Neural cell (in vitro differentiated cells): Measurements from ENCODE around the gene SMC2. TPM values are rescaled to one million over a fixed set of nuclear protein-coding genes. Genes with fewer than 3 reads are reported as not detected.

ENCODE experiments used
- H2AFZ ChIP-seq: fragments of 200-600, 300-800 bp; sonication (generic), shearing (Covaris generic); 2 replicates; pipeline ENCODE4 v1.6.0; 2014; ENCODE audit warnings: low read depth, mild to moderate bottlenecking, antibody characterized with exemption, low read length, moderate library complexity
- H3F3A ChIP-seq: fragments of 200-600 bp; shearing (Covaris generic); 2 replicates; pipeline ENCODE4 v1.6.1; 2016; ENCODE audit warnings: mild to moderate bottlenecking, moderate library complexity, mixed read lengths, antibody characterized with exemption, low read length; ENCODE audit not compliant: insufficient read depth, poor library complexity, severe bottlenecking
- H3K27ac ChIP-seq: fragments of 200-600, 300-800 bp; sonication (generic), shearing (Covaris generic); 2 replicates; pipeline ENCODE4 v1.5.1; 2014; ENCODE audit warnings: mild to moderate bottlenecking, low read length, moderate library complexity
- H3K27me3 ChIP-seq: fragments of 300-800, 200-600 bp; sonication (generic), shearing (Covaris generic); 2 replicates; pipeline ENCODE4 v1.6.0; 2014; ENCODE audit warnings: mild to moderate bottlenecking, low read depth, low read length, moderate library complexity; ENCODE audit not compliant: insufficient read depth
- H3K36me3 ChIP-seq: fragments of 300-800, 200-600 bp; sonication (generic), shearing (Covaris generic); 2 replicates; pipeline ENCODE4 v1.5.1; 2014; ENCODE audit warnings: mild to moderate bottlenecking, antibody characterized with exemption, low read length, moderate library complexity; ENCODE audit not compliant: insufficient read depth
- H3K4me2 ChIP-seq: fragments of 300-800, 200-600 bp; sonication (generic), shearing (Covaris generic); 2 replicates; pipeline ENCODE4 v1.6.0; 2014; ENCODE audit warnings: mild to moderate bottlenecking, low read length
- H3K4me3 ChIP-seq: fragments of 300-800, 200-600 bp; sonication (generic), shearing (Covaris generic); 2 replicates; pipeline ENCODE4 v1.5.1; 2014; ENCODE audit warnings: mild to moderate bottlenecking, low read length, moderate library complexity
- H3K79me2 ChIP-seq: fragments of 200-600 bp; shearing (Covaris generic); replicated peaks from 2 replicates; pipeline ENCODE4 v1.6.0; 2014; ENCODE audit warnings: mild to moderate bottlenecking, low read length, moderate library complexity; ENCODE audit not compliant: insufficient read depth
- H3K9ac ChIP-seq: fragments of 300-800, 200-600 bp; sonication (generic), shearing (Covaris generic); 2 replicates; pipeline ENCODE4 v1.6.1; 2016; ENCODE audit warnings: mild to moderate bottlenecking, low read length, mixed read lengths
- H3K9me2 ChIP-seq: fragments of 200-600 bp; shearing (Covaris generic); 2 replicates; pipeline ENCODE4 v1.6.1; 2016; ENCODE audit warnings: mild to moderate bottlenecking, low read length, mixed read lengths; ENCODE audit not compliant: insufficient read depth
- H3K9me3 ChIP-seq: fragments of 200-600, 300-800 bp; sonication (generic), shearing (Covaris generic); 2 replicates; pipeline ENCODE4 v1.6.1; 2016; ENCODE audit warnings: mild to moderate bottlenecking, mixed run types, low read length, moderate library complexity, mixed read lengths
- H4K20me1 ChIP-seq: fragments of 200-600 bp; shearing (Covaris generic); 2 replicates; pipeline ENCODE4 v1.6.1; 2016; ENCODE audit warnings: mild to moderate bottlenecking, mixed run types; ENCODE audit not compliant: insufficient read depth
- EP300 ChIP-seq: fragments of 450-650 bp; conservative IDR thresholded peaks from 2 replicates; pipeline ENCODE4 v1.6.1; 2014; ENCODE audit warnings: antibody characterized with exemption, mild to moderate bottlenecking, moderate library complexity; ENCODE audit not compliant: poor library complexity, severe bottlenecking
- EZH2 ChIP-seq: fragments of 200-600, 300-800 bp; shearing (Covaris generic), sonication (generic); IDR thresholded peaks from 2 replicates; pipeline ENCODE4 v1.6.1; 2014; ENCODE audit warnings: antibody characterized with exemption, low read length, borderline replicate concordance, mild to moderate bottlenecking; ENCODE audit not compliant: insufficient read depth, poor library complexity, severe bottlenecking
- MXI1 ChIP-seq: fragments of 450-650 bp; conservative IDR thresholded peaks from 2 replicates; pipeline ENCODE4 v1.6.1; 2014; ENCODE audit warnings: antibody characterized with exemption, mild to moderate bottlenecking; ENCODE audit not compliant: poor library complexity, severe bottlenecking
- POLR2AphosphoS5 ChIP-seq: IDR thresholded peaks from 2 replicates; pipeline ENCODE4 v1.6.1; 2012
- SMC3 ChIP-seq: fragments of 450-650 bp; conservative IDR thresholded peaks from 2 replicates; pipeline ENCODE4 v1.6.1; 2014; ENCODE audit warnings: antibody characterized with exemption, mild to moderate bottlenecking, moderate library complexity; ENCODE audit not compliant: poor library complexity
- polyA plus RNA-seq: library from polyadenylated mRNA; depleted of rRNA; stranded (reverse); fragments of >200 nt; gene quantifications from 2 replicates; pipeline ENCODE4 v1.2.3, GENCODE V29; 2014
- TF ChIP-seq, protein P1 (sequence below): IDR thresholded peaks from 2 replicates; pipeline ENCODE4 v1.6.1; 2012; ENCODE audit warnings: borderline replicate concordance
- TF ChIP-seq, protein P2 (sequence below): fragments of 450-650 bp; IDR thresholded peaks from 2 replicates; pipeline ENCODE4 v1.5.1; 2014; ENCODE audit warnings: antibody characterized with exemption, mild to moderate bottlenecking, moderate library complexity; ENCODE audit not compliant: poor library complexity, severe bottlenecking

SMC2 gene
- polyA plus RNA-seq, 1 donor from 2014 or later = 3.6 TPM

- Histone ChIP-seq H4K20me1 (no peaks in the 10 kb centered on the region), H3K36me3 (no peaks in the 10 kb centered on the region), H3K9me2 (no peaks in the 10 kb centered on the region), H3K9me3 (no peaks in the 10 kb centered on the region), H2AFZ (no peak overlapping the region), H3K9ac (no peak overlapping the region), H3K4me3 (no peak overlapping the region), H3K79me2 (no peaks in the 10 kb centered on the region), H3F3A (no peaks in the 10 kb centered on the region), H3K27ac (no peak overlapping the region), H3K4me2 (no peak overlapping the region), H3K27me3 (no peaks in the 10 kb centered on the region)
- no peak for TF ChIP-seq SMC3
- TF ChIP-seq, protein P1, sequence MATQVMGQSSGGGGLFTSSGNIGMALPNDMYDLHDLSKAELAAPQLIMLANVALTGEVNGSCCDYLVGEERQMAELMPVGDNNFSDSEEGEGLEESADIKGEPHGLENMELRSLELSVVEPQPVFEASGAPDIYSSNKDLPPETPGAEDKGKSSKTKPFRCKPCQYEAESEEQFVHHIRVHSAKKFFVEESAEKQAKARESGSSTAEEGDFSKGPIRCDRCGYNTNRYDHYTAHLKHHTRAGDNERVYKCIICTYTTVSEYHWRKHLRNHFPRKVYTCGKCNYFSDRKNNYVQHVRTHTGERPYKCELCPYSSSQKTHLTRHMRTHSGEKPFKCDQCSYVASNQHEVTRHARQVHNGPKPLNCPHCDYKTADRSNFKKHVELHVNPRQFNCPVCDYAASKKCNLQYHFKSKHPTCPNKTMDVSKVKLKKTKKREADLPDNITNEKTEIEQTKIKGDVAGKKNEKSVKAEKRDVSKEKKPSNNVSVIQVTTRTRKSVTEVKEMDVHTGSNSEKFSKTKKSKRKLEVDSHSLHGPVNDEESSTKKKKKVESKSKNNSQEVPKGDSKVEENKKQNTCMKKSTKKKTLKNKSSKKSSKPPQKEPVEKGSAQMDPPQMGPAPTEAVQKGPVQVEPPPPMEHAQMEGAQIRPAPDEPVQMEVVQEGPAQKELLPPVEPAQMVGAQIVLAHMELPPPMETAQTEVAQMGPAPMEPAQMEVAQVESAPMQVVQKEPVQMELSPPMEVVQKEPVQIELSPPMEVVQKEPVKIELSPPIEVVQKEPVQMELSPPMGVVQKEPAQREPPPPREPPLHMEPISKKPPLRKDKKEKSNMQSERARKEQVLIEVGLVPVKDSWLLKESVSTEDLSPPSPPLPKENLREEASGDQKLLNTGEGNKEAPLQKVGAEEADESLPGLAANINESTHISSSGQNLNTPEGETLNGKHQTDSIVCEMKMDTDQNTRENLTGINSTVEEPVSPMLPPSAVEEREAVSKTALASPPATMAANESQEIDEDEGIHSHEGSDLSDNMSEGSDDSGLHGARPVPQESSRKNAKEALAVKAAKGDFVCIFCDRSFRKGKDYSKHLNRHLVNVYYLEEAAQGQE = no peak
- TF ChIP-seq EZH2 = no peak
- TF ChIP-seq, protein P2, sequence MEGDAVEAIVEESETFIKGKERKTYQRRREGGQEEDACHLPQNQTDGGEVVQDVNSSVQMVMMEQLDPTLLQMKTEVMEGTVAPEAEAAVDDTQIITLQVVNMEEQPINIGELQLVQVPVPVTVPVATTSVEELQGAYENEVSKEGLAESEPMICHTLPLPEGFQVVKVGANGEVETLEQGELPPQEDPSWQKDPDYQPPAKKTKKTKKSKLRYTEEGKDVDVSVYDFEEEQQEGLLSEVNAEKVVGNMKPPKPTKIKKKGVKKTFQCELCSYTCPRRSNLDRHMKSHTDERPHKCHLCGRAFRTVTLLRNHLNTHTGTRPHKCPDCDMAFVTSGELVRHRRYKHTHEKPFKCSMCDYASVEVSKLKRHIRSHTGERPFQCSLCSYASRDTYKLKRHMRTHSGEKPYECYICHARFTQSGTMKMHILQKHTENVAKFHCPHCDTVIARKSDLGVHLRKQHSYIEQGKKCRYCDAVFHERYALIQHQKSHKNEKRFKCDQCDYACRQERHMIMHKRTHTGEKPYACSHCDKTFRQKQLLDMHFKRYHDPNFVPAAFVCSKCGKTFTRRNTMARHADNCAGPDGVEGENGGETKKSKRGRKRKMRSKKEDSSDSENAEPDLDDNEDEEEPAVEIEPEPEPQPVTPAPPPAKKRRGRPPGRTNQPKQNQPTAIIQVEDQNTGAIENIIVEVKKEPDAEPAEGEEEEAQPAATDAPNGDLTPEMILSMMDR = no peak
- no peak for TF ChIP-seq POLR2AphosphoS5
- TF ChIP-seq MXI1 = no peak
- TF ChIP-seq EP300 = no peak
Observed at GRCh38 chr9:104121022-104121421, 26.9 kb downstream of the SMC2 start.

DNA sequence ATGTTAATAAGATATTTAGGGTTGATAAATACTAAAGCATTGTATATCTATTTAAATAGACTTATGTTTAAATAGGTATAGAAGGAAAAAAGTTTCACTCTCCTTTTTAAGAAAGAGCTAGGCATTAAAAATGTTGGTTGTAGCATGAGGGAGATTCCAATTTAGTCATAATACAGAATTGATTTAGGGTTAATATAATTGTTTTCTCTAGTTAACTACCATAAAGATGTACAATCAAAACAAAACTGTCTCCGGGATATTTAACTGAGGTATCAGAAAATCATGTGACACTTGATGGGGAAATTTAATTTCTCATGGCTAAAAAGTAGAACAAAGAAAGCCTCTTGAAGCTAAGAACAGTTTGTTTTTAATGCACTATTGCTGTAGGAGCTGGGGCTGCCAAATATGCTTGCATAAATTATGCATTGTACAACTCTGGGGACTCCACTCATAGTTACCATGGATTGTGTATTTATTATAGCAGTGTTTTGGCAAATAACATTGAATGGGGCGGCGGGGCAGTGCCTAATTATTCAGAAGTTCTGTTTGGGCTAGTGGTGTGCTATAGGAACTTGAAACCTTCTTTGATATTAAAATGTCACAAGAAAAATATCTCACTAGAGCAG, 44.2 kb downstream of the SMC2 start:
- H2AFZ ChIP-seq = no peak overlapping the region
- no peaks in the 10 kb centered on the region for H3K27me3 ChIP-seq
- H4K20me1 ChIP-seq = no peaks in the 10 kb centered on the region
- no peaks in the 10 kb centered on the region for H3K36me3 ChIP-seq
- no peak overlapping the region for H3K27ac ChIP-seq
- no peak overlapping the region for H3K4me2 ChIP-seq
- H3K9me2 ChIP-seq = no peaks in the 10 kb centered on the region
- no peaks in the 10 kb centered on the region for H3K9me3 ChIP-seq
- no peak for TF ChIP-seq EZH2
- no peak for TF ChIP-seq SMC3
- TF ChIP-seq, protein P2 = no peak
- TF ChIP-seq MXI1 = no peak
- no peak for TF ChIP-seq EP300
- TF ChIP-seq POLR2AphosphoS5 = no peak
- TF ChIP-seq, protein P1 = no peak
- no peak overlapping the region for H3K9ac ChIP-seq
- no peaks in the 10 kb centered on the region for H3K79me2 ChIP-seq
- no peaks in the 10 kb centered on the region for H3F3A ChIP-seq
- no peak overlapping the region for H3K4me3 ChIP-seq
